Heart left ventricle (tissue), 16 donors: ENCODE measurements around the gene ANAPC13. TPM values are rescaled to one million over a fixed set of nuclear protein-coding genes. Genes with fewer than 3 reads are reported as not detected.

ENCODE experiments used
- ATAC-seq, 4 donors: fragments of 200-7000 bp; cut with Tn5 transposase; one replicate each; pipeline ENCODE4 v1.9.1; 2020 to 2022; ENCODE audit warnings: moderate library complexity in 4 of 4, mild to moderate bottlenecking in 3 of 4, moderate number of reproducible peaks in 1 of 4
- DNase-seq, 5 donors: peaks; one replicate each; pipeline ENCODE4 v3.0.0-alpha.2; 2020
- H3K27ac ChIP-seq, 12 donors: fragments of 200-600 bp; sonication (generic) in 4 of 12; one replicate each; pipeline versions ENCODE4 v1.5.0 to v1.8.0; 2016 to 2022; ENCODE audit warnings: mild to moderate bottlenecking in 2 of 12
- H3K27me3 ChIP-seq, 9 donors: fragments of 200-600 bp; sonication (generic) in 2 of 9; one replicate each; pipeline versions ENCODE4 v1.5.1 to v1.8.0; 2016 to 2022; ENCODE audit warnings: mild to moderate bottlenecking in 3 of 9
- H3K36me3 ChIP-seq, 9 donors: fragments of 200-600 bp; sonication (generic) in 2 of 9; one replicate each; pipeline versions ENCODE4 v1.5.0 to v1.8.0; 2018 to 2022; ENCODE audit warnings: mild to moderate bottlenecking in 2 of 9
- H3K4me1 ChIP-seq, 12 donors: fragments of 200-600 bp; sonication (generic) in 4 of 12; one replicate each; pipeline versions ENCODE4 v1.5.0 to v1.8.0; 2016 to 2022; ENCODE audit warnings: mild to moderate bottlenecking in 3 of 12
- H3K4me3 ChIP-seq, 12 donors: fragments of 200-600 bp; sonication (generic) in 4 of 12; one replicate each; pipeline versions ENCODE4 v1.5.0 to v1.8.0; 2017 to 2022; ENCODE audit warnings: mild to moderate bottlenecking in 9 of 12, moderate library complexity in 4 of 12
- H3K9me3 ChIP-seq, 12 donors: fragments of 200-600 bp; sonication (generic) in 4 of 12; one replicate each; pipeline versions ENCODE4 v1.5.0 to v1.8.0; 2016 to 2022; ENCODE audit warnings: mild to moderate bottlenecking in 1 of 12
- CTCF ChIP-seq, 12 donors: fragments of 200-600 bp; sonication (generic) in 4 of 12; IDR thresholded peaks; one replicate each; pipeline versions ENCODE4 v1.5.0 to v1.8.0; 2018 to 2022; ENCODE audit warnings: antibody characterized with exemption in 12 of 12, mild to moderate bottlenecking in 5 of 12
- POLR2A ChIP-seq, 2 donors: fragments of 450-650 bp; IDR thresholded peaks; one replicate each; pipeline ENCODE4 v1.6.1; 2017; ENCODE audit warnings: antibody characterized with exemption in 2 of 2, mild to moderate bottlenecking in 2 of 2, moderate library complexity in 2 of 2
- WGBS, 4 donors: extraction: QIAGEN DNeasy Blood & Tissue Kit in 2 of 4; methylation state at CpG; one replicate each; pipeline versions ENCODE4 v1.1.5 to v1.1.7; 2013 to 2018; 5-methylcytosine and 5-hydroxymethylcytosine counted together
- intact Hi-C, 10 donors: fragments of 100-400 bp; cut with DNase I; formaldehyde crosslinking; loops; one replicate each; pipeline versions ENCODE4 v1.11.1 to v1.14.2; 2022
- polyA plus RNA-seq, 2 donors: library from polyadenylated mRNA; stranded (reverse); fragments of 200-250 nt; gene quantifications; one replicate each; pipeline ENCODE4 v1.2.3, GENCODE V29; 2013
- total RNA-seq, 9 donors: library from RNA; depleted of rRNA in 2 of 9; stranded (reverse); fragments of >200 nt in 2 of 9; fragmentation: NEBNext Ultra II Directional in 3 of 9; extraction: Animal tissue kit (Norgen Biotek cat#: 25700) in 3 of 9; gene quantifications; one replicate each; pipeline versions ENCODE4 v1.1.0 to v1.2.4, GENCODE V29; 2016 to 2023
- donor health status: ischemic (EF 13 %, LVEDD 7.1; RV severe dilation, severe dysfunction).
- donor health status: healthy with polysubstance abuse.
- donor health status: DM: no; HTN: yes; CAD: no.
- donor health status: DM: no; HTN: no; CAD: no.
- donor health status: ischemic (EF 25% LVEDD 6.9; RV normal size, moderate dysfunction).
- donor health status: ischemic (EF 25% LVEDD 5.7; RV mildly dilated, moderate dysfunction).
- donor health status: healthy.
- donor health status: DM: yes; HTN: yes; CAD: no.
- donor health status: ischemic (EF 35%, LVEDD 5.7; RV mildly dilated, moderate dysfunction).
- donor health status: nonischemic (EF 11% LVEDD 7.7; RV severe dilation, severe dysfunction).
- donor health status: DM: yes; HTN: yes; CAD: no.
- donor health status: PGD.
- donor health status: ischemic (EF 29% LVEDD 5.4; RV normal size, mild dysfunction).
- donor health status: nonischemic (EF 23%, LVEDD 6.1; RV moderate dilation, normal function).

ANAPC13 gene
- total and polyA plus RNA-seq, 11 donors = 49.0 to 109 (median 81.3) TPM

- TF ChIP-seq CTCF (IDR thresholded peaks at IDR 0.05) (no peak), POLR2A (IDR thresholded peaks at IDR 0.05) (no peak)
- 84 to 88% (median 86%) methylated on average over 3 of the region's 3 CpGs for WGBS, 4 donors
- H3K36me3 ChIP-seq = peaks cover 0 to 69% (median 57%) of the 10 kb centered on the region in 9 donors
- DNase-seq (peak in 1 of 5 donors; percentile 44), ATAC-seq (peak in 2 of 4 donors; percentile 35 to 56)
- peaks cover 5 to 53% (median 29%) of the 10 kb centered on the region in 12 donors for H3K4me1 ChIP-seq
- no peaks in the 10 kb centered on the region for H3K9me3 ChIP-seq
- intact Hi-C loops = loop anchor here in 4 of 10 donors (5.0 to 10.0 kb wide), 4 partner anchors 266 to 666 kb away; no protein-coding TSS in a partner anchor
- H3K4me3 ChIP-seq = no peak overlapping the region
- H3K27ac ChIP-seq = peak overlapping the region in 3 of 12 donors; percentile 6 to 41 (median 33)
- no peaks in the 10 kb centered on the region for H3K27me3 ChIP-seq
Observed at GRCh38 chr3:134480546-134480945, 5.2 kb downstream of the ANAPC13 start.

- WGBS, 4 donors = 75 to 89% (median 82%) methylated on average over 2 of the region's 2 CpGs
- no peak for TF ChIP-seq CTCF (IDR thresholded peaks at IDR 0.05)
- no peak for TF ChIP-seq POLR2A (IDR thresholded peaks at IDR 0.05)
- no peaks in the 10 kb centered on the region for H3K9me3 ChIP-seq
- no peaks in the 10 kb centered on the region for H3K27me3 ChIP-seq
- intact Hi-C loops = loop anchor here in 7 of 10 donors (2.0 to 10.0 kb wide), 5 partner anchors 101 to 266 kb away; no protein-coding TSS in a partner anchor
- ATAC-seq = no peak
- H3K4me1 ChIP-seq = peaks cover 0 to 39% (median 11%) of the 10 kb centered on the region in 12 donors
- peaks cover 0 to 69% (median 56%) of the 10 kb centered on the region in 9 donors for H3K36me3 ChIP-seq
- DNase-seq = no peak
- no peak overlapping the region for H3K4me3 ChIP-seq
- H3K27ac ChIP-seq = peak overlapping the region in 6 of 12 donors; percentile 45 to 73 (median 68)
Observed at GRCh38 chr3:134477938-134478337, 7.8 kb downstream of the ANAPC13 start.

GRCh38 chr3:134477002-134477401 is 8.8 kb downstream of the ANAPC13 start:
- 42 to 61% (median 49%) methylated on average over 6 of the region's 6 CpGs for WGBS, 4 donors
- Histone ChIP-seq H3K27me3 (no peaks in the 10 kb centered on the region), H3K27ac (peak overlapping the region; percentile 21 to 73 (median 57)), H3K4me1 (peaks cover 0 to 36% (median 9%) of the 10 kb centered on the region in 12 donors), H3K4me3 (no peak overlapping the region), H3K9me3 (no peaks in the 10 kb centered on the region), H3K36me3 (peaks cover 0 to 62% (median 47%) of the 10 kb centered on the region in 9 donors)
- no peak for TF ChIP-seq CTCF (IDR thresholded peaks at IDR 0.05)
- no peak for TF ChIP-seq POLR2A (IDR thresholded peaks at IDR 0.05)
- DNase-seq = peak in 4 of 5 donors; percentile 67 to 78 (median 73)
- ATAC-seq = peak; percentile 85 to 93 (median 86)
- intact Hi-C loops = loop anchor here in 7 of 10 donors (2.0 to 10.0 kb wide), 5 partner anchors 100 to 265 kb away; no protein-coding TSS in a partner anchor

- Histone ChIP-seq H3K27ac (peak overlapping the region in 11 of 12 donors; percentile 34 to 73 (median 53)), H3K9me3 (no peaks in the 10 kb centered on the region), H3K4me3 (no peak overlapping the region), H3K36me3 (peaks cover 0 to 55% (median 40%) of the 10 kb centered on the region in 9 donors), H3K27me3 (no peaks in the 10 kb centered on the region), H3K4me1 (peaks cover 0 to 39% (median 11%) of the 10 kb centered on the region in 12 donors)
- intact Hi-C loops = loop anchor here in 7 of 10 donors (2.0 to 10.0 kb wide), 5 partner anchors 99 to 264 kb away; no protein-coding TSS in a partner anchor
- WGBS, 4 donors = 67 to 73% (median 70%) methylated on average over 4 of the region's 4 CpGs
- ATAC-seq (peak in 2 of 4 donors; percentile 23 to 24), DNase-seq (no peak)
- TF ChIP-seq POLR2A (IDR thresholded peaks at IDR 0.05) (no peak), CTCF (IDR thresholded peaks at IDR 0.05) (no peak)
Observed at GRCh38 chr3:134476306-134476705, 9.5 kb downstream of the ANAPC13 start.
